ENCODE data around the gene FA2H.

Gene FA2H

GRCh38 chr16:74753180-74753579 is 21.4 kb downstream of the FA2H start:
- no peak overlapping the region for H3K4me3 ChIP-seq (ENCODE audit: control insufficient read depth, low read depth, low read length)
- no peak for DNase-seq (ENCODE audit: low read depth)
- TF ChIP-seq, protein P1, sequence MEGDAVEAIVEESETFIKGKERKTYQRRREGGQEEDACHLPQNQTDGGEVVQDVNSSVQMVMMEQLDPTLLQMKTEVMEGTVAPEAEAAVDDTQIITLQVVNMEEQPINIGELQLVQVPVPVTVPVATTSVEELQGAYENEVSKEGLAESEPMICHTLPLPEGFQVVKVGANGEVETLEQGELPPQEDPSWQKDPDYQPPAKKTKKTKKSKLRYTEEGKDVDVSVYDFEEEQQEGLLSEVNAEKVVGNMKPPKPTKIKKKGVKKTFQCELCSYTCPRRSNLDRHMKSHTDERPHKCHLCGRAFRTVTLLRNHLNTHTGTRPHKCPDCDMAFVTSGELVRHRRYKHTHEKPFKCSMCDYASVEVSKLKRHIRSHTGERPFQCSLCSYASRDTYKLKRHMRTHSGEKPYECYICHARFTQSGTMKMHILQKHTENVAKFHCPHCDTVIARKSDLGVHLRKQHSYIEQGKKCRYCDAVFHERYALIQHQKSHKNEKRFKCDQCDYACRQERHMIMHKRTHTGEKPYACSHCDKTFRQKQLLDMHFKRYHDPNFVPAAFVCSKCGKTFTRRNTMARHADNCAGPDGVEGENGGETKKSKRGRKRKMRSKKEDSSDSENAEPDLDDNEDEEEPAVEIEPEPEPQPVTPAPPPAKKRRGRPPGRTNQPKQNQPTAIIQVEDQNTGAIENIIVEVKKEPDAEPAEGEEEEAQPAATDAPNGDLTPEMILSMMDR (IDR thresholded peaks at IDR 0.05; ENCODE audit: control insufficient read depth, insufficient read depth, low read depth, low read length, missing control alignments), result no peak

GRCh38 chr16:74752756-74753155 is 21.9 kb downstream of the FA2H start:
- H3K4me3 ChIP-seq (ENCODE audit: control insufficient read depth, low read depth, low read length), result no peak overlapping the region
- TF ChIP-seq, protein P1 (IDR thresholded peaks at IDR 0.05; ENCODE audit: control insufficient read depth, insufficient read depth, low read depth, low read length, missing control alignments), result no peak
- DNase-seq (ENCODE audit: low read depth), result no peak

GRCh38 chr16:74752258-74752657 is 22.4 kb downstream of the FA2H start:
- DNase-seq (ENCODE audit: low read depth), result no peak
- TF ChIP-seq, protein P1 (IDR thresholded peaks at IDR 0.05; ENCODE audit: control insufficient read depth, insufficient read depth, low read depth, low read length, missing control alignments), result no peak
- no peak overlapping the region for H3K4me3 ChIP-seq (ENCODE audit: control insufficient read depth, low read depth, low read length)

DNA sequence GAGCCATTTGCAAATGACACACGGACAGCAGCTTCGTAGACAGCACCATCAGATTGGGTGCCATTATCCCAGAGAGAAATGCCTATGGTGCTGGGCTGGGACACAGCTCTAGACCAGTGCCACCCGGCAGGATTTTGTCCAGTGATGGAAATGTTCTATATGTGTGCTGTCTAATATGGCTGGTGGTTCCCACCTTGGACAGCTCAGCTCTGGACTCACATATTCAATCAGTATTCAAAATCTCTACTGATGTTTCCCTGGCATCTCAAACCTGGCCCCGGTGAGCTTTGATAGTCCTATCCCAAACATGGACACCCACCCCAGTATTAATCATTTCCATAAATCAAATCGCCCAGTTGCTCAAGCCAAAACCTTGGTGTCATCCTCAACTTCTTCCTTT is 23.0 kb downstream of the FA2H start:
- TF ChIP-seq, protein P1 (IDR thresholded peaks at IDR 0.05; ENCODE audit: control insufficient read depth, insufficient read depth, low read depth, low read length, missing control alignments), result no peak
- DNase-seq (ENCODE audit: low read depth), result no peak
- no peak overlapping the region for H3K4me3 ChIP-seq (ENCODE audit: control insufficient read depth, low read depth, low read length)

DNA sequence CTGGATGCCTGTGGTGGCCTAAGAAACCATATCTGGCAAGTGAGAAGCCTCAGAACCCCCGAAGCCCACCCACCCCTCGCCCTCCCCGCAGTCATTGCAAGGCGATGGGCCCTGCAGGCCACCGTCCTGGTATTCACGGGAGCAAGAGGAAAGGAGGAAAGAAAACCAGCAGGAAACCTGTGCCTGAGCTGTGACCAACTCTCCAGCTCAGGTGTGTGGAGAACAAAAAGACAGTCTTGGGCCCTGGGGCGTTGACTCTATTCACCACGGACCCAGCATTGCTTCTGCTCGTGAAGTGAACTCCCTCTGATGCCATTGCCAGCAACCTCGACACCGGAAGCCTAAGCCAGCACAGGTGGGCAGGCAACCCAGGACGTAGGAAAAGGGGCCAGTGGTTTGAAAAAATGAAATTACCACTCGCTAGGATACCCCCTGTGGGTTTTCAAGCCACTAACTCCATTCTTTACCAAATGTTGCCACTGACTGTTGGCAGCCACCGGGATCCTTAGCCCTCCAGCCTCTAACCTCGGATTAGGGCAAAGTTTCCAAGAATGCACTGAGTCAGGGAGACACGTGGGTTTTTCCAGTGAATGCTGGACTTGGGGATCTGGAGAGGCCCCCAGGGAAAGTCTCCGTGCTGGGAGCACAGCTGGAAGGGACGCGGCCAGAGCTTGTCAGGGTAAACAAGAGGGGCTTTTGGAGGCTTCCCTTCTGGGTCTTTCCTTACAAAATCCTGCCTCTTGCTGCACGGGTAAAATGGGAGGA is 25.1 kb downstream of the FA2H start:
- TF ChIP-seq, protein P1 (IDR thresholded peaks at IDR 0.05; ENCODE audit: control insufficient read depth, insufficient read depth, low read depth, low read length, missing control alignments), result no peak
- no peak for DNase-seq (ENCODE audit: low read depth)
- no peak overlapping the region for H3K4me3 ChIP-seq (ENCODE audit: control insufficient read depth, low read depth, low read length)

- no peak overlapping the region for H3K4me3 ChIP-seq (ENCODE audit: control insufficient read depth, low read depth, low read length)
- TF ChIP-seq, protein P1 (IDR thresholded peaks at IDR 0.05; ENCODE audit: control insufficient read depth, insufficient read depth, low read depth, low read length, missing control alignments), result no peak
- DNase-seq (ENCODE audit: low read depth), result no peak
Measured at GRCh38 chr16:74748616-74749026, 26.0 kb downstream of the FA2H start.

All from AG09309 (cell line).